ENCODE measurements around the gene NTM. TPM values are rescaled to one million over a fixed set of nuclear protein-coding genes. Genes with fewer than 3 reads are reported as not detected.

Gene NTM
- total and polyA plus RNA-seq, 2 of the 8 experiments (the other 6 are each of a cell fraction or from before 2014, with no cell fraction given), result 13.4 to 20.0 TPM

GRCh38 chr11:131899950-131900580 lies 529.6 kb downstream of the NTM start:
- H2BK5ac ChIP-seq (ENCODE audit: low read depth, low read length), result peak overlapping the region; percentile 7; the same call in 1 of the 2 replicates
- H3K56ac ChIP-seq (replicated peaks; ENCODE audit: insufficient read length, low read depth, low read length), result no peak overlapping the region
- H4K8ac ChIP-seq (ENCODE audit: extremely low read depth, insufficient read depth, low read length), result no peak overlapping the region
- peak overlapping the region; percentile 65; the same call in 1 of the 2 replicates for H2BK12ac ChIP-seq (ENCODE audit: low read depth, low read length)
- no peaks in the 10 kb centered on the region for H3K36me3 ChIP-seq (ENCODE audit: control insufficient read depth in 2 of 4, insufficient read depth in 4 of 4, low read length in 3 of 4)
- H3K79me2 ChIP-seq (ENCODE audit: control insufficient read depth in 1 of 2, insufficient read depth in 2 of 2, low read length in 2 of 2), result no peaks in the 10 kb centered on the region
- CTCF ChIA-PET (ENCODE audit: partially characterized antibody), result interaction anchor here (0.7 to 2.9 kb wide), 9 partner anchors 8 to 205 kb away, joined by 3 to 21 read pairs (median 5); no protein-coding TSS in a partner anchor
- no peaks in the 10 kb centered on the region for H3K23me2 ChIP-seq (ENCODE audit: low read depth, low read length)
- no peaks in the 10 kb centered on the region for H4K20me1 ChIP-seq (replicated peaks in 1 of 2; ENCODE audit: control insufficient read depth in 1 of 2, insufficient read depth in 2 of 2, low read length in 2 of 2)
- no peaks in the 10 kb centered on the region for H3K27me3 ChIP-seq (replicated peaks in 1 of 4; ENCODE audit: control insufficient read depth in 3 of 4, extremely low read depth in 1 of 4, insufficient read depth in 3 of 4, low read length in 3 of 4)
- H3K9ac ChIP-seq (replicated peaks in 1 of 4; ENCODE audit: extremely low read depth in 1 of 4, low read depth in 3 of 4, low read length in 3 of 4), result no peak overlapping the region
- H3K79me1 ChIP-seq (ENCODE audit: low read depth, low read length), result no peaks in the 10 kb centered on the region
- no peak overlapping the region for H2BK20ac ChIP-seq (ENCODE audit: low read length)
- H3K9me3 ChIP-seq (ENCODE audit: insufficient read depth in 2 of 2, low read depth in 1 of 2, low read length in 1 of 2), result no peaks in the 10 kb centered on the region
- H2BK120ac ChIP-seq (replicated peaks; ENCODE audit: low read depth, low read length), result no peak overlapping the region
- no peak overlapping the region for H3K27ac ChIP-seq (ENCODE audit: low read depth, low read length)
- no peak overlapping the region for H3K18ac ChIP-seq (ENCODE audit: extremely low read depth, low read length)
- H4K5ac ChIP-seq (ENCODE audit: insufficient read length, low read depth, low read length), result no peak overlapping the region
- 0 out of 2 replicates have a peak overlapping the region, but pooled peaks have one; percentile 42 for H2AK5ac ChIP-seq (ENCODE audit: low read depth, low read length)
- no peak overlapping the region for H2BK15ac ChIP-seq (ENCODE audit: low read length)
- no peak overlapping the region for H2AFZ ChIP-seq (ENCODE audit: low read length)
- no peak overlapping the region for H3K4me3 ChIP-seq (ENCODE audit: extremely low read depth in 1 of 4, insufficient read depth in 2 of 4, low read depth in 3 of 4, low read length in 4 of 4)
- no peak overlapping the region for H4K91ac ChIP-seq (replicated peaks; ENCODE audit: insufficient read length, low read length)
- H3K4me2 ChIP-seq (ENCODE audit: insufficient read depth in 1 of 2, low read depth in 2 of 2, low read length in 2 of 2), result no peak overlapping the region
- H3K23ac ChIP-seq (ENCODE audit: insufficient read length), result no peak overlapping the region
- no peak for FAIRE-seq
- POLR2A ChIA-PET (ENCODE audit: partially characterized antibody), result interaction anchor here (0.8 kb wide), 1 partner anchor 143 kb away, joined by 3 read pairs; no protein-coding TSS in a partner anchor
- no peak overlapping the region for H3K4ac ChIP-seq (replicated peaks; ENCODE audit: insufficient read length, low read depth, low read length)
- no peak for DNase-seq (ENCODE audit: low read depth in 1 of 2, low spot score in 2 of 2)
- H3K4me1 ChIP-seq (replicated peaks in 1 of 4; ENCODE audit: control insufficient read depth in 3 of 4, insufficient read depth in 4 of 4, low read length in 3 of 4), result peaks cover 0 to 8% (median 0%) of the 10 kb centered on the region in 4 experiments; a peak in 2 of 7 replicates
- WGBS, 2 experiments (ENCODE audit: extremely low coverage in 1 of 2, insufficient coverage in 1 of 2, insufficient read length in 1 of 2, insufficient replicate concordance in 2 of 2, low coverage in 1 of 2, low lambda C conversion rate in 2 of 2, missing lambda C conversion rate in 1 of 2), result 93% methylated on average over 6 of the region's 6 CpGs; no CpG with 5 or more reads in 1 of the 2 experiments
- no peak overlapping the region for H3K14ac ChIP-seq (ENCODE audit: insufficient read length)
- TF ChIP-seq EZH2 (IDR thresholded peaks at IDR 0.05; ENCODE audit: low read depth, low read length, severe bottlenecking) (no peak), RAD21 (IDR thresholded peaks at IDR 0.05 in 1 of 2, conservative IDR thresholded peaks at IDR 0.05 in 1 of 2; ENCODE audit: low read depth in 2 of 2, low read length in 2 of 2) (no peak), GABPA (IDR thresholded peaks at IDR 0.05; ENCODE audit: borderline replicate concordance, insufficient read depth, low read length) (no peak), NRF1 (IDR thresholded peaks at IDR 0.05; ENCODE audit: low read depth, low read length) (no peak), TAF7 (optimal IDR thresholded peaks at IDR 0.05; ENCODE audit: borderline replicate concordance, low read depth, low read length) (no peak), SUZ12 (IDR thresholded peaks at IDR 0.05; ENCODE audit: low read length) (no peak), SP1 (IDR thresholded peaks at IDR 0.05; ENCODE audit: low read depth, low read length) (no peak), EGR1 (IDR thresholded peaks at IDR 0.05; ENCODE audit: borderline replicate concordance, low read depth, low read length) (no peak), YY1 (IDR thresholded peaks at IDR 0.05; ENCODE audit: low read depth, low read length) (no peak), SP4 (IDR thresholded peaks at IDR 0.05; ENCODE audit: low read length) (no peak), MAFK (IDR thresholded peaks at IDR 0.05; ENCODE audit: low read depth, low read length) (no peak), ATF3 (IDR thresholded peaks at IDR 0.05; ENCODE audit: insufficient read depth, low read depth, low read length) (no peak)
